Ureter (tissue), 1 donor: ENCODE results near the gene THOC7. TPM values are rescaled to one million over a fixed set of nuclear protein-coding genes. Genes with fewer than 3 reads are reported as not detected.
A peak's percentile ranks its signal among the peaks of the same experiment; 100 is the strongest.

ENCODE experiments used
- DNase-seq: peaks from one replicate; pipeline ENCODE4 v3.0.0-alpha.2; 2020; ENCODE audit warnings: low spot score
- total RNA-seq: library from RNA; stranded (reverse); gene quantifications from one replicate; pipeline ENCODE4 v1.2.4, GENCODE V29; 2023
- donor health status: DM: yes; HTN: yes; CAD: no.

The THOC7 gene
- 69.0 TPM for total RNA-seq

- peak; percentile 58 for DNase-seq
Observed at GRCh38 chr3:63863150-63864007, at the start of gene THOC7, which contains the start of gene ATXN7. THOC7 (minus strand) TSS chr3:63863805; CDS start chr3:63863790, 15 bp downstream. ATXN7 (plus strand) TSS chr3:63863867; CDS start chr3:63912599, 48,732 bp downstream.

DNA sequence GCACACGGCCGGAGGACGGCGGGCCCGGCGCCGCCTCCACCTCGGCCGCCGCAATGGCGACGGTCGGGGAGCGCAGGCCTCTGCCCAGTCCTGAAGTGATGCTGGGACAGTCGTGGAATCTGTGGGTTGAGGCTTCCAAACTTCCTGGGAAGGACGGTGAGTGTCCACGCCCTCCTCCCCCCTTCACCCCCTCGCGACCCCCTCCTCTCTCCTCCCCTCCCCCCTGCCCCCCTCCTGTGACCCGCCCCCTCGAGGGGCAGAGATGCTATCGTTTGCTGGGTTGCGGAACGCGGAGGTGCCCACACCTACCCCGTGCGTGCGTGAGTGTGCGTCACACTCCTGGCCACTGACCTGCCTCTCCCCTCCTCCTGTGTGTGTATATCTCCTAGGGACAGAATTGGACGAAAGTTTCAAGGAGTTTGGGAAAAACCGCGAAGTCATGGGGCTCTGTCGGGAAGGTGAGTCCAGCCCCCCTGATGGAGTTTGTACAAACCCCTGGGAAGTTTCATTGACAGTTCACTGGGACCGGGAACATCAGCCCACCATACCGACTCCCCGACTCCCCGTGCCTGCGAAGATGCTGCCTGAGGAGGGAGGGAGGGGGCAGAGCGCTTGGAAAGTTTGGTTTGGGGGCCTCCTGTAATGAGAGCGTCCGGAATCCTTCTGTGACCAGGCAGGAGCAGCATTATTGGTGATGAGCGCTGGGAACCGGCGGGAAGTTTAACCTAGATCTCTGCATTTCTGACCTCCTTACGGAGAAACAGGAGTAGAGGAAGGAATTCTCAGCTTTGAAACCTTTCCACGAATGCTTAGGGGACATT, 49.4 kb upstream of the THOC7 start:
- peak; percentile 56 for DNase-seq

GRCh38 chr3:63911873-63912767, 48.5 kb upstream of the THOC7 start, which contains the start of gene SCAANT1:
SCAANT1 (minus strand) TSS chr3:63912383.
- DNase-seq = peak; percentile 90

DNA sequence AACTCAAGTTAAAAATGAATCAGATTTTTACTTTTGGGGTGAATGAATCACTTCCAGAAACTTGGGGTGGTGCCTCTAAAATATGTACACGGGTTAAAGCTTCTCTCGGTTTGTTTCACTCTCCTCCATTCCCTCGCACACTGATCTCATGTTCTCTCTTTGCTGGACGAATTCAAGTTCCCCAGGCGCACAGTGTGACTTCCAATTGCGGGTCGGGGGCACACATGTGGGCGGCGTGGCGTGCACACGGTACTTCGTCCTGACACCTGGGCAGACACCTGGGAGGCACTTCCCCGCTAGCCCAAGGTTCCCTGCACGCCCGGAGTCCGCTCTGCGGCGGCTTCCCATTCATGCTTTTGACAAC, 47.9 kb upstream of the THOC7 start:
- DNase-seq = no peak

DNA sequence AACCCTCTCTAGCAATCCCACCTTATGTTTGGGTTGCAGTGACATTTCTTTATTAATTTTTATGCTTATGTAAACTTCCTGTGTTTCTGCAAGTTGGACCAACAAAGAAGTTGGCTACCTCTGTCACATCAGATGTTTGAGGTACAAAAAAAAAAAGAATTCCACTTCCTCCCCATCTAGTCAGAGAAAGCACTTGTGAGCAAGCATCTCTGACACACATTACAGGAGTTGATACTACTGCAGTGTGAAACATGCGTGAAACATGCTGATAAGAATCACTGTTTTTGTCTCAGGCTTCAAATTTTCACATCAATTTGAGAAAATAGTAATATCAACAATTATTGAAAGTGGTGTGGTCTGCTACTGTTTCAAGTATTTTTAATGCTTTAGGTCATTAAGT, 47.3 kb upstream of the THOC7 start:
- DNase-seq = no peak

DNA sequence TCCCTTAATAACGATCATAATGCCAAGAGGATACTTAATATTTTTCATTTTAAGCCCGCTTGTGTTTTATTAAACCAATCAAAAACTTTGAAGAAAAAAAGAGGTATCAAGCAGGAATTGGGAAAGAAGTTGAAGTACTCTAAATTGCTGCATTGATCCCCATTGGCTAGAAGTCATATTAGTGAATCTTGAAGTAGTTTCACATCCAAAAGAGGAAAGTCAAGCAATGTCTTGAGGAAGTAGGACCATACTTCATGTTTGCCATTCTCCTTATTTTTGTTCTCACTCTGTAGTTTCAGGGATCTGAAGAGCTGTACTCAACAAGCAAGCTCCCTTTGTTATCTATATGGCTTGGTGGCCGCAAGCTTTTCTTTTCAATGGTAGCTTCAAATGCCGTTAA, 46.4 kb upstream of the THOC7 start:
- DNase-seq = no peak

- no peak for DNase-seq
Observed at GRCh38 chr3:63909431-63909830, 45.8 kb upstream of the THOC7 start.

DNA sequence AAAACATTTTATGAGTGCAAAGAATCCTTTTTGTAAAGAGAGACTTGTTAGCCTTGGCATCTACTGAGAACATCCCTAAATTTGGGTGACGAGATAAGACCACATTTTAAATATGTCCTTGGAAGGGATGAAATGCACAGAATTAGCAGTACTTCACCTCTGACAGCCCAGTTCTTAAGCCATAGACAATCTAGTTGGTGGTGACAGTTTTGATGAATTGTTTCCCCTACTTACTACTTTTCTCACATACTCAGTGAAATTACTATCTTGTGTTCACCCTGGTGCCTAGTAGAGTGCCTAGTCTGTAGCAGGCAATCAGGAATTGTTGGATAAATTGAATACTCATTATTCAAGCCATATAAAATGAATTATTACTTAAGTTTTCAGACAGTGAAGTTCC, 45.2 kb upstream of the THOC7 start:
- DNase-seq = no peak

- no peak for DNase-seq
Observed at GRCh38 chr3:63908081-63908736, 44.6 kb upstream of the THOC7 start.

DNA sequence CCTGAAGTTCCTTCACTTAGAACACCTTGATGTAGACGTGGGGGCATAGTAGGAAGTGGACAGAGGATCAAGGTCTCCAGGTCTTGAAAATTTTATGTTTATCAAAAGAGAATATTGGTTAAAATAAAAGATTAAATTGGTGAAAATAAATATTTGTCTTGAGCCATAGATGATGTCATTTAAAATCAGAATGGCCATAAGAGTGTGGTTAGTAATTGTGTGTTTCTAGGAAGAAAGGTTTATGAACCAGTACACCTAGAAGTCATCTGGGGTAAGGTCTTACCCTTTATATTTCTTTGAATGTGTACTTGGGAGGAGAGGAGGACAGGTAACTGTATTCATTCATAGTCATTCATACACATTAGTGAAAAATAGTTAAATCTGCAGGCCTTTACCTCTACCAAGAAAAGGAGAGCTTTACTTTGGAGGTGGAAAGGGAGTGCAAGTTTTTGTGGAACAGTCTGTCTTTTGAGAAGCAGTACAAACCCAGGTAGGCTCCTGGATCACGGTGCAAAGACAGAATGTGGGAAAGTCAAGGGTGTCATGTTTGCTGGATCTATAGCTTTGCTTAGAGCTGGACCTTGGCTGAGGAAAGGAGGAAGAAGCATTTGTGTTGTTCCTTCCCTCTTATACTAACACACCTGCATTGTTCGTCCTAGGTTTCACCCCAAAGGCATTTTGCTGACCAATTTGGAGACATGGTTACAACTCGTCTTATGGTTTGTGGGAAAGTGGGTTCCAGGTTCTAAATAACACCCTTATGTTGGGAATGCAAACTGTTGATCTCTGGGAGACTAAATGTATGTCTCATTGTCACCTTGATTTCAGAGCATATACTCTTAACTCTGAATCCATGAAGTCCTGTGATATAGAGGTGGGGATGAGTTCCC, 42.4 kb upstream of the THOC7 start:
- DNase-seq = no peak

- DNase-seq = no peak
Observed at GRCh38 chr3:63900459-63900858, 36.9 kb upstream of the THOC7 start.

DNA sequence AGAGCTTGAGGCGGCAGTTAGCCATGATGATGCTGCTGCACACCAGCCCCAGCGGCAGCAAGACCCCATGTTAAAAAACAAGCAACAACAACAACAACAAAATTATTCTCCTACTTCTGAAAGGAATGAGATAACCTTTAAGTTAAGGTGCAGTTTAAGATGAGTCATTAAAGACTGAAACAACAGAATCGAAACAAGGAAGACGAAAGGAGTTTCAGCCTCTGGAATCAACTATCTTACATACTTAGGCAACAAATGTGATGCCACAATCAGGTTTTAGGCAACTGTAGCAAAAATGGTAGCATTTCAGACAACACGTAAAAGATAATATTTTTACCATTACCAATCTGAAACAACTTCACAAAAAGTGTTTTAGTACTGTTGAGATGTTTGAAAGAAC, 36.4 kb upstream of the THOC7 start:
- no peak for DNase-seq

DNA sequence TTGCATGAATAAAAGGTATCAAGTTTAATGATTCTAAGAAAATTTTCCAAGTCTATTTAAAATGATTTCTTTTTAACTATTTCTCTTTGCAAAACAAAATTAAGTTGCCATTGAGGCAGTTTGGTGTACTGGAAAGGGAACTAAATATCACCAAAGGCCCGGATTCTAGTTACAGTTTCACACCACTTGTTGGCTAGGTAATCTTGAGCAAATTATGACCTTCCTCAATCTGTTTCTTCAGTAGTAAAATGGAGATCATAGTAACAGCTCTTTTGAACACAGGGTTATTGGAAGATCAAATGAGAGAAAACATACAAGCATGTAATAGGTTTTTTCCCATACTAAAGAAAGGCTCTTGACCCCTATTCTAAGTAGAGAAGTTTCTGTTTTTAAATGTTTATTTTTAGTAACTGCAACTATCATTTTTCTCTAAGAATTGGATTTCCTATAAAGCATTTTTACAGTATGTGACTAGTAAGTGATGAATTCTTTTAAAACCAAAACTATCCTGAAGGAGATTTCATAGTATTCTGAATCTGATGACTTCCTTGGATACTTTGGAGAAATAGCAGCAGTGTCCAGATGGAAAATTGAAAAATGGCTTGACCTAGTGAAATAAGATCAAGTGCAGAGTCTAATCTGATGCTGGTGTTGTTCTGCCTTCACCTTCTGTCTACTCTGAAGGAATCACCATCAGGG, 32.9 kb upstream of the THOC7 start:
- no peak for DNase-seq

DNA sequence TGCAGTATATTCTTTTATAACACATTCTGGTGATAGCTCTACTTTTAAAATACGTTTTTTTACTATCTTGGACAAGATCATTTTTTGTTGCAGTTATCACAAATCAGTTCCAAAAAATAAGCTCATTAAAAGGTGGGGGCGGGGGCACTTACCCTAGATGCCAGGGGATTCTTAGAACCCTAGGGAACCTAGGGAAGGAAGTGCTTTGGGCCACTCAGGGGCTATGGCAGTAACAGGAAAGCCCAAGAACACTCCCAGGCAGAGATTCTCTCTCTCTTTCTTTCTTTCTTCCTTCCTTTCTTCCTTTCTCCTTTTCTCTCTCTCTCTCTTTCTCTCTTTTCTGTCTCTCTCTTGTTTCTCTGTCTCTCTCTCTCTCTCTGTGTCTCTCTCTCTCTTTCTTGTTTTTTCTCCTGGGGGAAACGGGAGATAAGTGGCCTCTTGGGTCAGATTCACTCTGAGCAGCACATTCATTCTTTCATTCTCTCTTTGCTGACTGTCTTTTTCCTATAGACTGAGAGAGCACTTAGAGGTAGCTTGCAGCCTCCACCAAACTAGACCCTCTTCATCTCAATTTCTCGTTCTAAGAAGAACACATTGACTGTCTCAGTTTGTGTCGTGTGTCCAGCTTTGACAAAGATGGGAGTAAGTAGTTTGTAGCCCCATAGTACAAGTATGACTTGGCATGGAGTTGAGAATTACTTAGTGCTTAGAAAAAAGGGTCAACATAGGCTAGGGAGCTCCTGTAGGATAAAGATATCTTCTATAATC, 32.0 kb upstream of the THOC7 start:
- DNase-seq = no peak

- no peak for DNase-seq
Observed at GRCh38 chr3:63892773-63893352, 29.3 kb upstream of the THOC7 start.

GRCh38 chr3:63891518-63891917, 27.9 kb upstream of the THOC7 start:
- no peak for DNase-seq

DNA sequence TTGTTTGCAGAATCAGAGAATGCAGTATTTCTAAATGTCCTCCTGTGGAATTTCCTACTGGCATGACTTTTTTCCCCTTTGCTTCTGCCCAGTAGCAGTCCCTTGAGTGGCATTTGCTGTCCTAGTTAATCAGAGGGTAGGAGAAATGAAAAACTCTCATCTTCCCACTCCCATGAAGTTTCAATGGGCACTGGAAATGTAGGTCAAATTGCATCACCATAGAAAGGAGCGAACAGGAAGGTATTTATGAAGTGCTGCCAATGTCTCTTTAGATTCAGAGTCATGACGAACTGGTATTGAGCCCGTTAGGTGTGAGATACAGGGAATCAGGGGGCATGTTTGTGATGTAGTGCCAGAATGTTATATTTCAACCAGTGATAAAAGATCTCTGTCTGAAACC, 23.3 kb upstream of the THOC7 start:
- no peak for DNase-seq

GRCh38 chr3:63880653-63881052, 17.0 kb upstream of the THOC7 start:
- DNase-seq = no peak
